HT-29 (cell line): ENCODE data around the gene PLEKHB2. TPM values are rescaled to one million over a fixed set of nuclear protein-coding genes. Genes with fewer than 3 reads are reported as not detected.
"Not testable (repeated sequence)": the region's sequence is repeated elsewhere in the genome, so short reads cannot be mapped to it uniquely, and the experiment has no call there.

Source experiments
- DNase-seq: peaks from one replicate; pipeline ENCODE4 v3.0.0-alpha.2; 2015; ENCODE audit warnings: low spot score
- total RNA-seq: library from RNA; depleted of rRNA; stranded (reverse); fragments of >200 nt; shearing (Covaris generic); gene quantifications from 2 replicates; pipeline ENCODE4 v1.2.3, GENCODE V29; 2014; rRNA removed

PLEKHB2 gene, protein sequence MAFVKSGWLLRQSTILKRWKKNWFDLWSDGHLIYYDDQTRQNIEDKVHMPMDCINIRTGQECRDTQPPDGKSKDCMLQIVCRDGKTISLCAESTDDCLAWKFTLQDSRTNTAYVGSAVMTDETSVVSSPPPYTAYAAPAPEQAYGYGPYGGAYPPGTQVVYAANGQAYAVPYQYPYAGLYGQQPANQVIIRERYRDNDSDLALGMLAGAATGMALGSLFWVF
- total RNA-seq: 85.1 and 93.9 TPM in 2 replicates

- peak; percentile 90 for DNase-seq
Measured at GRCh38 chr2:131105156-131105949, at the start of gene PLEKHB2. PLEKHB2 (plus strand) TSS chr2:131105336; CDS start chr2:131120942, 15,606 bp downstream.

DNA sequence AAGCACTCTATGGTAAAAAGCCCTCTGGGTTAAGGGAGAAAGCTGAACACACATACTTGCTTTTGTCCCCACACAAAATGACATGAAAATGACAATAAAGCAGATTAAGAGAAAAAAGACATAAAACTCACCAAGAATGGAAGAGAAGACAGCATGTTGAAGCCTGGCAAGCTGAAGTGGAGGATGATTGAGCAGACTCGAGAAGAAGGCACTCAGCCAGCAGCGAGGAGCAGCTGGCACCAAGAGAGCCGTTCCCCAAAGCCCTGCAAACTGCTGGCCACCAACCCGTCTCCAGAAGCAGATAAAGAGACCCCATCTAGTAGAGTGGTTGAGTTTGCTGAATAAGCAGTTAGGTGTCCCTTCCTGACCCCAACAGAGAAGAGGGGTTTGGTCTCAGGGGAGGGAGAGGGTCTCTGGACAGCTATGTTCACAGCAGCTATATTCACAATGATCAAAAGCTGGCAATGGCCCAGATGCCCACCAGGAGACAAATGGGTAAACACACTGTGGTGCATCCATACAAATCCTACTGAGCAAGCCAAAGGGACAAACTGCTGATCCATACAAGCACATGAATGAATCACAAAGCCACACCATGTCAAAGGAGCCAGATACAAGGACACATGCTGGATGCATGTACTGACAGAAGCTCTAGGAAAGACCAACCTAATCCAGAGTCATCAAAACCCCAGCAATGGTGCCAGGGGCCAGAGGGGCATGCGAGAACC lies 48.8 kb upstream of the PLEKHB2 start:
- no peak for DNase-seq

- DNase-seq: no peak
Measured at GRCh38 chr2:131056932-131057287, 48.2 kb upstream of the PLEKHB2 start.

DNA sequence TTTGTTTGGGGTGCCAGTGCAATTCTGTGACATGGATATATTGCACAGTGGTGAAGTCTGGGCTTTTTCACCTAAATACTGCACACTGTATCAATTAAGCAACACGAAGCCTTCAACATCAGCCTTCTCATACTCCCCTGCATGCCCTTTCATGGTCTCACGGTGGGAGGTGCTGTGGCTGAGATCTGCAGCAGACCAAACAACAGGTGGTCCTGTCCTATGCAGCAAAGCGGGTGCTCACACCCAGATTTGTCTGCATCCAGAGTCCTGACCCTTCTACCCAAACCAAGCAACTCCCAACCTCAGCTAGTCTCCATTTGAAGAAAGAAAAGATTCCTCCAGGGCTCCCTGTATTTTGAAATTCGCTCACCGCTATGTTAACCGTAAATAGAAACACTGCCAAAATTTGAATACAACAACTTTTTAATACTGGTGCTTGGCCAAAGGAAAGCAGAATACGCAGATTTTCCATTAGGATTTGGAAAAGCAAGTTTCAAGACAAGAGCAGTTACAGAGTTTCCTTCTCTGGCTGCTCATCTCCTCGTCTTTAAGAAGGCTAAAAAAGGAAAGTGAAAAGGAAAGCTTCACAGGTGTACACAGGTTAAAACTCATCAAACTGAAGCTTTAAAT lies 46.8 kb upstream of the PLEKHB2 start:
- no peak for DNase-seq

- DNase-seq: no peak
Measured at GRCh38 chr2:131058920-131059319, 46.2 kb upstream of the PLEKHB2 start.

DNA sequence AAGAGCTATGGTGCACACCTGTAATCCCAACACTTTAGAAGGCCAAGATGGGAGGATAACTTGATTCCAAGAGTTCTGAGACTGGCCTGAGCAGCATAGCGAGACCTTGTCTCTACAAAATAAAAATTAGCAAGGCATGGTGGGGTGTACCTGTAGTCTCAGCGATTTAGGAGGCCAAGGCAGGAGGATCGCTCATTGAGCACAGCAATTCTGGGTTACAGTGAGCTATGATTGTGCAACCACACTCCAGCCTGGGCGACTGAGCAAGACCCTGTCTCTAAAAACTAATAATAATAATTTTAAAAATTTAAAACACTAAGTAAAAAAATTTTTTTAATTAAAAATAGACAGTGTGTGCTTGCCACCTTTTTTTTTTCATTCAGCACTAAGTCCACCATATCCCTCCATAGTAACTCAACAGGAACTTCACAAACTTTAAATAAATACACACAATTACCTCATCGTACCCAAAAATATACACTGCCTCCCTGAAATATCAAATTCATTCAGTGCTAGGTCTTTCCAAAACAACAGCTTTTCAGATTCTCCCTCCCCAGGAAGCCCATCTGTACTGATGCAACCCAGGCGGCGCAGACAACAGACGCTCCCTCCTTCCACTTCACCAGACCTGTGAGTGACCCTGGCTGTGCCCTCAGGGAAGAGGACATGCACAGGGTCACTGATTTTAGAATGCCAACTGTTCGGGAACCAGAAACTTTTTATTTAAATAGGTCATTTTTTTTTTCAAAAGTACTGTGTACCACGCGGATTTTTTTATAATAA lies 41.4 kb upstream of the PLEKHB2 start:
- no peak for DNase-seq

DNA sequence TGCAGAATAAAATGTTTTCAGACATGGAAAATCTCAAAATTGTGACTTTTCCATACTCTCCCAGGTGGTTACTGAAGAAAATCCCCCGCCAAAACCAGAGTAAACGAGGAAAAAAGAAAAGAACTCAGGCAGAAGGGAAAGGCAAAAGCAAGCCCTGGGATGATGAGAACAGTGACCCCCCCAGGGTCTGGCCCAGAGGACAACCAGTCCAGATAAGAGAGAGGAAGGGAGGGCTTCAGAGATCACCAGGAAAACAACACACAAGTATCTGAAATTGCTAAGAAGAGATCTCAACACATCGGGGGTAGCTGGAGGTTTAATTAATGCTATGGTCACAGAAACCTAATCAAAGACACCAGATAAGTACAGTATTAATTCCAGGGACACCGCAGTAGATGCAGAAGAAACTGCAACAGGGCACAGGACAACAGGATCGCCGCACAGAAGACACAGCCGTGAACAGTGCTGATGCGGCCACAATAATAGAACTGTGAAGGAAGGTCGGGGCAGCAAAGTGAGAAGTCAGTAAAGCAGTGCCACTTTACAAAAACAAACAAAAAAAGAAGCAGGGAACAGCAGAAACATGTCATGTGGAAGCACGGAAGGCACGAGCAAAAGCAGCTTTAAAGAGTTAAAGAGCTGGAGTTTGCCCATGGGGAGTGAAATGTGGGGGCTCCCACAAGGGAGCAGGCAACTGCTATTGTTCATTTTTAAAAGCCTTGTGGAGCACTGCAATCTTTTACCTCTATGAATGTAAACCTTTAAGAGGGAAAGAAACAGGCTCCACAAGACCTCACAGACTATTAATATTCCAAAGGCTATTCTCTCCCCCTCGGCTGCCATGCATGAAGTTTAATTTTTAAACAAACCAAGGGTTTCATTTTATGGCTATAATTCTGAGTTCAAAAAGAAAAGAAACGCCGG lies 40.3 kb upstream of the PLEKHB2 start:
- no peak for DNase-seq

- DNase-seq: no peak
Measured at GRCh38 chr2:131067465-131068125, 37.5 kb upstream of the PLEKHB2 start.

GRCh38 chr2:131068172-131068571 lies 37.0 kb upstream of the PLEKHB2 start:
- DNase-seq: not testable (repeated sequence)

DNA sequence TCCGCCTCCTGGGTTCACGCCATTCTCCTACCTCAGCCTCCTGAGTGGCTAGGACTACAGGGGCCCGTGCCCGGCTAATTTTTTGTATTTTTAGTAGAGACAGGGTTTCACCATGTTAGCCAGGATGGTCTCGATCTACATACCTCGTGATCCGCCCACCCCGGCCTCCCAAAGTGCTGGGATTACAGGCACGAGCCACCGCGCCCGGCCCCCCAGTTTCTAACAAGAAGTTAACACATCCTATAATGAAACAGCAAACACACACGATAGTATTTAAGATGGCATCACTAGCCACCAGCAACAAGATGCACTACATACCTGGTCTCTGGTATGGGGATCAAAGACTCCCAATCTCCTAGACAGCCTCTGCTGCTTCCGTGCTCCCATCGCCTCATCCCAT lies 29.6 kb upstream of the PLEKHB2 start:
- not testable (repeated sequence) for DNase-seq

GRCh38 chr2:131076707-131077106 lies 28.4 kb upstream of the PLEKHB2 start:
- DNase-seq: no peak

GRCh38 chr2:131077182-131077846 lies 27.8 kb upstream of the PLEKHB2 start:
- DNase-seq: no peak

DNA sequence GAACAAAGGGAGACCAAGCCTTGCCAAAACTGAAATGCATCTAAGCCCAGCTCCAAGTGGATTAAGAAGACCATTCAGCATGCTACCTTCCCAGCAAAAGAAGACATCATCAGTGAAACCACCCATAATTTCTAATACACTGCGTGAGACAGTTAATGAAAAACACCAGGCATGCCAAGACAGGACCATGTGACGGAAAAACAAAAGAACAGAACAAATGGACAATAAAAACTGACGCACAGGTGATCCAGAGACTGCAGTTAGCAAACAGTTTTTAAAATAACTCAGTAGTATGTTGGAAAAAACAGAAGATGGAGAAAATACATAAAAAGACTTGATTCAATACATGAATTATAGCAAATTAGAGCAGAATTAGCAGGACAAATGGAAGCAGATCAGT lies 27.2 kb upstream of the PLEKHB2 start:
- DNase-seq: no peak

- not testable (repeated sequence) for DNase-seq
Measured at GRCh38 chr2:131079931-131080330, 25.2 kb upstream of the PLEKHB2 start.

- no peak for DNase-seq
Measured at GRCh38 chr2:131081190-131081589, 23.9 kb upstream of the PLEKHB2 start.

- no peak for DNase-seq
Measured at GRCh38 chr2:131085646-131086045, 19.5 kb upstream of the PLEKHB2 start.

- peak; percentile 27 for DNase-seq
Measured at GRCh38 chr2:131092458-131093005, 12.6 kb upstream of the PLEKHB2 start.

DNA sequence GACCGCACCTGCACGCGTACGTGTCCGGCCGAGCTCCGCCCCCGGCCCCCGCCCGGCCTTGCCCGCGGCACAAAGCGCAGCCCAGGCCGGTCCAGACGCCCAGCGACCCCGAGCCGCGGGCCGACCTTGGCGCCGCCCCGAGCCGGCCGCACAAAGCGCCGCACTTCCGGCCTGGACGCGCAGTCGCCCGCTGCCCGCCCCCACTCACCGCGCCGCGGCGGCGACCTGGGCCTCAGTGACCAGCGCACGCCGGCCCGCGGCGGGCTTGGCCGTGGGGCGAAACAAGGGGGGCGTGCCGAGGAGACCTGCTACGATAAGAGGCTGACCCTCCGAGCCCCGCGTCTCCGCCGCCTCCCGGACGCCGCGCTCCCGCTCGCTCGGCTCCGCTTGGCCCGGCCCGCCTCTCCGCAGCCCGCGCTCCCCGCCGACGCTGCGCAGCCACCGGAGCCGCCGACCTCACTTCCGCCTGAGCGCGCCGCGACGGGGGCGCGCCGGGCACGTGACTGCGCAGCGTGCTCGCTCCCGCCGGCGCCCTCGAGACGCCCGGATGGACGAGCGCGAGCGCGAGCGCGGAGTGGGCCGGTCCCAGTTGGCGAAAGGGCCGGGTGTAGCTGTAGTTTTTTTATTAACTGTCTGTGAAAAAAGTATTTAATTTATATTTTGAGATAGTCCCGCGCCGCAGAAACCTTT lies 12.0 kb upstream of the PLEKHB2 start, which contains the start of gene FAM168B:
Gene FAM168B, minus strand, starts transcription at position 455 of the 690 bp plus-strand sequence. CDS start 10,814 bp downstream, outside the sequence.
- peak; percentile 89 for DNase-seq
